Endodermal cell (in vitro differentiated cells): ENCODE measurements around the gene FHL3. TPM values are rescaled to one million over a fixed set of nuclear protein-coding genes. Genes with fewer than 3 reads are reported as not detected.

Experiments
- DNase-seq: peaks from one replicate; pipeline ENCODE4 v3.0.0-alpha.2; 2017
- H3K27ac ChIP-seq: 2 replicates; pipeline ENCODE4 v1.5.1; 2013; ENCODE audit warnings: mild to moderate bottlenecking, low read depth, low read length, moderate library complexity
- H3K27me3 ChIP-seq: 2 replicates; pipeline ENCODE4 v1.6.1; 2013; ENCODE audit warnings: mild to moderate bottlenecking, low read length, moderate library complexity; ENCODE audit not compliant: insufficient read depth, control insufficient read depth, poor library complexity, severe bottlenecking
- H3K36me3 ChIP-seq: 2 replicates; pipeline ENCODE4 v1.7.0; 2013; ENCODE audit warnings: mild to moderate bottlenecking, low read length, moderate library complexity; ENCODE audit not compliant: control insufficient read depth, insufficient read depth
- H3K4me1 ChIP-seq: one replicate; pipeline ENCODE4 v1.7.0; 2013; ENCODE audit warnings: low read length; ENCODE audit not compliant: control insufficient read depth, insufficient read depth
- H3K4me3 ChIP-seq: 2 replicates; pipeline ENCODE4 v1.5.1; 2013; ENCODE audit warnings: mild to moderate bottlenecking, low read length, moderate library complexity
- H3K9ac ChIP-seq: 2 replicates; pipeline ENCODE4 v1.6.1; 2013; ENCODE audit warnings: mild to moderate bottlenecking, low read length, moderate library complexity; ENCODE audit not compliant: poor library complexity, severe bottlenecking; ENCODE audit errors: extremely low read depth
- H3K9me3 ChIP-seq: 2 replicates; pipeline ENCODE4 v1.6.1; 2013; ENCODE audit warnings: mild to moderate bottlenecking, low read length, moderate library complexity; ENCODE audit not compliant: control insufficient read depth
- H3K27ac Mint-ChIP-seq: 2 replicates; pipeline ENCODE4 v1.8.0; 2020; ENCODE audit warnings: mixed read lengths
- H3K27me3 Mint-ChIP-seq: 2 replicates; pipeline ENCODE4 v1.8.0; 2021; ENCODE audit warnings: mild to moderate bottlenecking, mixed read lengths; ENCODE audit not compliant: insufficient read depth
- H3K36me3 Mint-ChIP-seq: 2 replicates; pipeline ENCODE4 v1.8.0; 2020; ENCODE audit warnings: low read depth, mixed read lengths
- H3K4me1 Mint-ChIP-seq: 2 replicates; pipeline ENCODE4 v1.8.0; 2020; ENCODE audit warnings: mixed read lengths
- H3K4me3 Mint-ChIP-seq: 2 replicates; pipeline ENCODE4 v1.8.0; 2020; ENCODE audit warnings: mild to moderate bottlenecking, moderate library complexity, mixed read lengths
- H3K9me3 Mint-ChIP-seq: 2 replicates; pipeline ENCODE4 v1.8.0; 2020; ENCODE audit warnings: mild to moderate bottlenecking, mixed read lengths
- CTCF ChIP-seq: fragments of 200-600 bp; sonication (generic); conservative IDR thresholded peaks from 2 replicates; pipeline ENCODE4 v1.5.0; 2021; ENCODE audit warnings: antibody characterized with exemption, mild to moderate bottlenecking
- WGBS, 2 experiments: methylation state at CpG; one replicate each; pipeline versions ENCODE4 v1.1.5 to v1.1.7; 2013; ENCODE audit warnings: missing lambda C conversion rate in 2 of 2, mixed read lengths in 1 of 2; ENCODE audit not compliant: insufficient coverage in 1 of 2, insufficient read length in 1 of 2; 5-methylcytosine and 5-hydroxymethylcytosine counted together
- total RNA-seq, 2 donors: library from RNA; stranded (reverse); fragmentation: NEBNext Ultra II Directional in 1 of 2; extraction: Animal tissue kit (Norgen Biotek cat#: 25700) in 1 of 2; gene quantifications; 2 replicates in 1 of 2; 3 replicates in 1 of 2; pipeline ENCODE4 v1.2.1, GENCODE V29; 2021

Gene FHL3
- total RNA-seq, 2 donors from 2014 or later = 20.5 to 20.6 TPM

- Histone ChIP-seq H3K36me3 (peaks cover 29% of the 10 kb centered on the region), H3K9ac (no peak overlapping the region), H3K27ac (no peak overlapping the region), H3K4me1 (peaks cover 28% of the 10 kb centered on the region), H3K27me3 (no peaks in the 10 kb centered on the region), H3K9me3 (no peaks in the 10 kb centered on the region), H3K4me3 (no peak overlapping the region)
- H3K36me3 Mint-ChIP-seq = peaks cover 24% of the 10 kb centered on the region
- no peak for TF ChIP-seq CTCF
- no peaks in the 10 kb centered on the region for H3K27me3 Mint-ChIP-seq
- peaks cover 45% of the 10 kb centered on the region for H3K4me1 Mint-ChIP-seq
- H3K9me3 Mint-ChIP-seq = no peaks in the 10 kb centered on the region
- no peak overlapping the region for H3K4me3 Mint-ChIP-seq
- H3K27ac Mint-ChIP-seq = no peak overlapping the region
- 92 to 95% methylated on average over 13 to 19 of the region's 19 CpGs for WGBS, 2 experiments
- DNase-seq = no peak
Observed at GRCh38 chr1:38027201-38028104, 22.1 kb upstream of the FHL3 start.

GRCh38 chr1:38026592-38027200 is 21.4 kb upstream of the FHL3 start:
- H3K27ac Mint-ChIP-seq = no peak overlapping the region
- Histone ChIP-seq H3K27me3 (no peaks in the 10 kb centered on the region), H3K27ac (no peak overlapping the region), H3K36me3 (peaks cover 36% of the 10 kb centered on the region), H3K9me3 (no peaks in the 10 kb centered on the region), H3K9ac (no peak overlapping the region), H3K4me1 (peaks cover 28% of the 10 kb centered on the region), H3K4me3 (no peak overlapping the region)
- 85 to 86% methylated on average over 8 of the region's 8 CpGs for WGBS, 2 experiments
- DNase-seq = peak; percentile 90
- peak; percentile 90 for TF ChIP-seq CTCF
- no peaks in the 10 kb centered on the region for H3K27me3 Mint-ChIP-seq
- no peaks in the 10 kb centered on the region for H3K9me3 Mint-ChIP-seq
- peaks cover 30% of the 10 kb centered on the region for H3K36me3 Mint-ChIP-seq
- no peak overlapping the region for H3K4me3 Mint-ChIP-seq
- peaks cover 44% of the 10 kb centered on the region for H3K4me1 Mint-ChIP-seq

GRCh38 chr1:38025664-38026063 is 20.4 kb upstream of the FHL3 start:
- H3K36me3 ChIP-seq = peaks cover 45% of the 10 kb centered on the region
- 86 to 100% methylated on average over 4 to 6 of the region's 6 CpGs for WGBS, 2 experiments
- TF ChIP-seq CTCF = no peak
- Mint-ChIP-seq H3K9me3 (no peaks in the 10 kb centered on the region), H3K27ac (no peak overlapping the region), H3K4me3 (no peak overlapping the region), H3K27me3 (no peaks in the 10 kb centered on the region), H3K36me3 (peaks cover 36% of the 10 kb centered on the region), H3K4me1 (peaks cover 34% of the 10 kb centered on the region)
- DNase-seq = no peak
- peaks cover 20% of the 10 kb centered on the region for H3K4me1 ChIP-seq
- no peak overlapping the region for H3K4me3 ChIP-seq
- no peaks in the 10 kb centered on the region for H3K9me3 ChIP-seq
- no peak overlapping the region for H3K27ac ChIP-seq
- H3K27me3 ChIP-seq = no peaks in the 10 kb centered on the region
- no peak overlapping the region for H3K9ac ChIP-seq
